COR-L47 (cell line): ENCODE data around the gene PHETA2.
"Not testable (repeated sequence)": the region's sequence is repeated elsewhere in the genome, so short reads cannot be mapped to it uniquely, and the experiment has no call there.

Experiments
- DNase-seq: peaks from one replicate; lab custom pipeline; 2025; lab: John Stamatoyannopoulos, UW

The PHETA2 gene

GRCh38 chr22:42069801-42070516, 4.1 kb upstream of the PHETA2 start:
- DNase-seq, result no peak

GRCh38 chr22:42070517-42071422, 3.3 kb upstream of the PHETA2 start, which contains the start of gene NAGA:
NAGA (minus strand) TSS chr22:42070812; CDS start chr22:42070297, 515 bp downstream.
- peak; percentile 98 for DNase-seq

DNA sequence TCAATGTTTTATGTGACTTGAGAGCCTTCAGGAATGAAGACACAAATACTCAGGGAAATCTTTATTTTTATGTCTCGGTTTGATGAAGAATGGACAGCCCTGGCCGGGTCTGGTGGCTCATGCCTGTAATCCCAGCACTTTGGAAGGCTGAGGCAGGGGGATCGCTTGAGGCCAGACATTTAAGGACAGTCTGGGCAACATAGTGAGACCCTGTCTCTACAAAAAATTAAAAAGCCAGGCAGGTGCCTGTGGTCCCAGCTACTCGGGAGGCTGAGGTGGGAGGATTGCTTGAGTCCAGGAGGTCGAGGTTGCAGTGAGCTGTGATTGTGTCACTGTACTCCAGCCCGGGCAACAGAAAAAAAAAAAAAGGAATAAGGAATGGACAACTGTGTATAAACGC, 2.5 kb upstream of the PHETA2 start:
- DNase-seq, result not testable (repeated sequence)

DNA sequence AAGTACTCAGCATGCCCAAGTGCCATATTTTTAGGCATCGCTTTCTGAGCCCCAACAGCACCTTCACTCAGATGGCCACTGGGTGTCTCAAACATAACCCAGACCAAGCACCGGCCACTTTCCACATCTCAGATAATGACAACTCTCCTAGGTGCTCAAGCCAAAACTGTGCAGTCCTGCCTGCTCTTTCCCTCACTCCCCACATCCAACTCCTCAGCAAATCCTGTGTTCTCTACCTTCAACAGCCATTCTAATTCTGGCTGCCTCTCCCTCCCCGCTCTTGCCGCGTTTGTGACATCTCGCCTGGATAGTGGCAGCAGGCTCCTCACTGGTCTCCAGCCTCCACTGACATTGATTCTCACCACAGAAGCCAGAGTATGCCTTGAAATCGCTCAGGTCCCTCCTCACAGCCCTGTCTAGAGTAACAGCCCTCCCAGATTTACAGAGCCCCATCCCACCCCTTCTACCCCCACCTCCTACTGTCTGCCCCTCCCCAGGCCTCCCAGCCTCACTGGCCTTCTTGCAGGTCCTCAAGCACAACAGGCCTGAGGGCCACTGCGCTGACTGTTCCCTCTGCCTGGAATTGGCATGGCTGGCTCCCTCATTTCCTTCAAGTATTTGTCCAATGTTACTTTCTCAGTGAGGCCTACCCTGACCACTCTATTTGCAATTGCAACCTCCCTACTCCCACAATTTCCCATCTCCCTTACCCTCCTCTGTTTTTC, 1.3 kb upstream of the PHETA2 start:
- no peak for DNase-seq

GRCh38 chr22:42073621-42074041, 417 bp upstream of the PHETA2 start:
- DNase-seq, result no peak

GRCh38 chr22:42074846-42075676, 1.0 kb downstream of the PHETA2 start:
- DNase-seq, result no peak

DNA sequence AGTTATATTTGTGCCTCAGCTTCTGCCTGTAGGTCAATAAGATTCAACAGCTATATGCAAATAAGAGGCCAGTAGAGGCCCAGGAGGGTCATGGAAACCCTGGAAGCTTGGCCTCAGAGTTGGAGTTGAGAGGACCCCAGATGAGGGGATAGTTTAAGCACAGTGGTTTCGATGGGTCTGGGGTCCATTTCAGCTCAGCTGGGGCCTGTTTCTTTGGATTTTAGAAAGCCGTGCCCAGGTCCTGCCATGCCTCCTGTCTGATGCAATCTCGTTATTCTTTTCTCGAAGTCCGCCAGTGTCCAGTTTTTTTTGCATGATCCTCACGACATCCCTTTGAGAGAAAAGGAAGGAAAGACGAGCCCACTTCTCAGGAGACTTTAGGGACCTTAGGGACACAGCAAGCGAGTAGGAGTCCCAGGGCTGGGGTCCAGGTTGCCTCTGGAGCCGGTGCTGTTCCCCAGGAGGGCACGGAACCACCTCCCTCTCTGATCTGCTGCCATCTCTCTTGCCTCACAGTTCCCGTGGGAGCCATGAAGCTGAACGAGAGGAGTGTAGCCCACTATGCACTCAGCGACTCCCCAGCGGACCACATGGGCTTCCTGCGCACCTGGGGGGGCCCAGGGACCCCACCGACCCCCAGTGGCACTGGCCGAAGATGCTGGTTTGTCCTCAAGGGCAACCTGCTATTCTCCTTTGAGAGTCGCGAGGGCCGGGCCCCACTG, 2.9 kb downstream of the PHETA2 start:
- no peak for DNase-seq

GRCh38 chr22:42077486-42078125, 3.6 kb downstream of the PHETA2 start:
- no peak for DNase-seq

DNA sequence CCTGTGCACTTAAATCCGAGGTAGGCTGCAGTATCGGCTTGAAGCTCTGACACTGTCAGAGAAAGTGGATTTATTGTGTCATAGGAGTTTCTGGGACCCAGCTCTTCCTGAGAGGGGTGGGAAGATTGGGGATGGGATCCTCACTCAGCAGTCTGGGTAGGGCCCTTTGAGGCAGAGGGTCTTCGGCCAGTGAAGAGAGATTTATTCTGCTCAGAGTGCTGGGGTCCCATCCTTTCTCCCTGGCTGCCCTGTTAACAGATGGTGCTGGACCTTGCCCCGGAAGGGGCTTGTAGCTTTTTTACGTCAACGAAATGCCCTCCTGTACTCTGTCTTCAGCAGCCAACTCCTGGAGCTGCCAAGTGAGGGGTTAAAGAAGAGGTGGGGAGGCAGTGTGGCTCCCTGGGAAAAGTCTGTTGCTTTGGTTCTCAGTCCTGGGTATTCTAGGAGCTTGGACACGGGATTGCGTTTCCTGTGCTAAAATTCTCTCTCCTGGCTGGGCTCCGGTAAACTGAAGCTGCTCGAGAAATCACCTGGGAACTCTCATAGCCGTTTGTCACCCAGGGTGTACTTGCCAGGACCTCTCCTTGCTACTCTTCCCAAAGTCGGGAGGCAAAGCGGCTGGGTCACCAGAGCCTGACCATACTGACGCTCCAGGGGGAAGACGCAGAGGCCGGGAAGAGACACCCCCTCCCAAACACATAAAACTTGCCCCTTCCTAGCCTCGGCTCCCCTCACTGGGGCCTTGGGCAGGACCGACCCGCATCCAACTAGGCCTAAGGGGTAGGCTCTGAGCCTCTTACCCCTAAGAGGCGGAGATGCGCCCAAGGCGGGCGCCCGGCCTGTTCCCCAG, 4.6 kb downstream of the PHETA2 start:
- no peak for DNase-seq

- peak; percentile 98 for DNase-seq
Observed at GRCh38 chr22:42079319-42080251, 5.5 kb downstream of the PHETA2 start, which contains the start of gene SMDT1. SMDT1 (plus strand) TSS chr22:42079700; CDS start chr22:42079769, 69 bp downstream.

GRCh38 chr22:42080287-42080686, 6.2 kb downstream of the PHETA2 start:
- DNase-seq, result peak; percentile 25

- DNase-seq, result no peak
Observed at GRCh38 chr22:42083119-42083518, 9.1 kb downstream of the PHETA2 start.

- no peak for DNase-seq
Observed at GRCh38 chr22:42084874-42085273, 10.8 kb downstream of the PHETA2 start.

DNA sequence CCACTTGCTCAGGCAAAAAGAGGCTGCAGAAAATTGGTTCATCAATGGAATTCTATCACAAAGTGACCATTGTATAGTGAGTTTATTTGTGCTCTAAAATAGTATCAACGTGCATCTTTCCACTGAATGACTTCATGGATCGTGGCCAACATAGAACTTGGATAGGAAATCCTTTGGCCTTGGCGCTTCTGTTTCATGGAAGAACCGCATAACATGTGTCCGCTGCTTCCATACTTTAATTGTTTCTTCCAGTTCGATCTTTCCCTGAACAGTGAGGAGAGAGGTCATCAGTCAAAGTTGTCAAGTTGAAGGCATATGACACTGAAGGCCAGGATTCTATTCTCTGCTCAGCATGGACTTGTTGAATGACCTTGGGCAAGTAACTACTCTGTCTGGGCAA, 12.0 kb downstream of the PHETA2 start:
- no peak for DNase-seq

GRCh38 chr22:42090596-42091454, 16.8 kb downstream of the PHETA2 start, which contains the start of gene NDUFA6:
NDUFA6 (minus strand) TSS chr22:42090772; CDS start chr22:42090744, 28 bp downstream.
- DNase-seq, result peak; percentile 99

GRCh38 chr22:42091455-42091782, 17.4 kb downstream of the PHETA2 start:
- no peak for DNase-seq

- no peak for DNase-seq
Observed at GRCh38 chr22:42101199-42101598, 27.2 kb downstream of the PHETA2 start.
